Measurements from ENCODE around the gene KLK1. TPM values are rescaled to one million over a fixed set of nuclear protein-coding genes. Genes with fewer than 3 reads are reported as not detected.

KLK1 gene
- total RNA-seq, 1 donor from 2014 or later, result 1.7 TPM

GRCh38 chr19:50861010-50861409, 37.4 kb upstream of the KLK1 start:
- ATAC-seq (no peak), DNase-seq (no peak)
- Histone ChIP-seq H3K27ac (no peak overlapping the region), H3K9me3 (no peaks in the 10 kb centered on the region), H3K4me1 (no peaks in the 10 kb centered on the region), H3K36me3 (no peaks in the 10 kb centered on the region), H3K27me3 (peaks cover 34% of the 10 kb centered on the region), H3K4me3 (no peak overlapping the region)
- intact Hi-C loops (cut with DNase I), result no loop called here
- no peak for TF ChIP-seq CTCF (IDR thresholded peaks at IDR 0.05)

- intact Hi-C loops (cut with DNase I), result no loop called here
- H3K4me1 ChIP-seq, result no peaks in the 10 kb centered on the region
- H3K36me3 ChIP-seq, result no peaks in the 10 kb centered on the region
Observed at GRCh38 chr19:50859849-50860248, 36.3 kb upstream of the KLK1 start.

GRCh38 chr19:50858886-50859285, 35.3 kb upstream of the KLK1 start:
- Histone ChIP-seq H3K27ac (no peak overlapping the region), H3K27me3 (peaks cover 28% of the 10 kb centered on the region), H3K4me3 (no peak overlapping the region), H3K36me3 (no peaks in the 10 kb centered on the region), H3K9me3 (no peaks in the 10 kb centered on the region), H3K4me1 (no peaks in the 10 kb centered on the region)
- intact Hi-C loops (cut with DNase I), result no loop called here
- ATAC-seq, result no peak
- TF ChIP-seq CTCF (IDR thresholded peaks at IDR 0.05), result no peak
- no peak for DNase-seq

More at GRCh38 chr19:50859849-50860248, 36.3 kb upstream of the KLK1 start:
- peaks cover 28% of the 10 kb centered on the region for H3K27me3 ChIP-seq
- ATAC-seq (no peak), DNase-seq (no peak)
- TF ChIP-seq CTCF (IDR thresholded peaks at IDR 0.05), result no peak
- no peak overlapping the region for H3K4me3 ChIP-seq
- H3K9me3 ChIP-seq, result no peaks in the 10 kb centered on the region
- H3K27ac ChIP-seq, result no peak overlapping the region

- ATAC-seq (no peak), DNase-seq (no peak)
- no peak for TF ChIP-seq CTCF (IDR thresholded peaks at IDR 0.05)
- H3K4me3 ChIP-seq, result no peak overlapping the region
- H3K9me3 ChIP-seq, result no peaks in the 10 kb centered on the region
- intact Hi-C loops (cut with DNase I), result no loop called here
- H3K27ac ChIP-seq, result no peak overlapping the region
- no peaks in the 10 kb centered on the region for H3K36me3 ChIP-seq
- no peaks in the 10 kb centered on the region for H3K4me1 ChIP-seq
- H3K27me3 ChIP-seq, result peaks cover 28% of the 10 kb centered on the region
Observed at GRCh38 chr19:50857366-50857765, 33.8 kb upstream of the KLK1 start.

GRCh38 chr19:50854636-50855410, 31.2 kb upstream of the KLK1 start, which contains the start of gene KLK3:
TSS of gene KLK3 (plus strand) at chr19:50854915. CDS start at chr19:50854956, 41 bp downstream.
- DNase-seq, result no peak
- TF ChIP-seq CTCF (IDR thresholded peaks at IDR 0.05), result no peak
- H3K9me3 ChIP-seq, result no peaks in the 10 kb centered on the region
- H3K36me3 ChIP-seq, result no peaks in the 10 kb centered on the region
- intact Hi-C loops (cut with DNase I), result no loop called here
- H3K4me3 ChIP-seq, result no peak within 1 kb of the TSS
- no peak within 1 kb of the TSS for H3K27ac ChIP-seq
- no peaks in the 10 kb centered on the region for H3K4me1 ChIP-seq
- peaks cover 28% of the 10 kb centered on the region for H3K27me3 ChIP-seq
- no peak for ATAC-seq
